Astrocyte (in vitro differentiated cells and primary cell): ENCODE measurements around the gene LRP4. TPM values are rescaled to one million over a fixed set of nuclear protein-coding genes. Genes with fewer than 3 reads are reported as not detected.

Experiments
- DNase-seq: peaks from one replicate; pipeline ENCODE4 v3.0.0-alpha.2; 2010; ENCODE audit warnings: low read depth
- FAIRE-seq: peaks from 2 replicates; lab custom pipeline; 2011; peaks lifted over from hg19 to GRCh38; lab: Jason Lieb, UNC
- H2AFZ ChIP-seq: 2 replicates; pipeline ENCODE4 v1.6.0; 2012; ENCODE audit warnings: low read depth, low read length, inconsistent platforms
- H3K27ac ChIP-seq: 2 replicates; pipeline ENCODE4 v1.5.1; 2011; ENCODE audit warnings: low read depth, low read length, inconsistent platforms
- H3K27me3 ChIP-seq: 2 replicates; pipeline ENCODE4 v1.6.0; 2011; ENCODE audit warnings: low read length, inconsistent platforms; ENCODE audit not compliant: insufficient read depth
- H3K36me3 ChIP-seq: 2 replicates; pipeline ENCODE4 v1.5.1; 2011; ENCODE audit warnings: low read length, inconsistent platforms; ENCODE audit not compliant: insufficient read depth
- H3K4me1 ChIP-seq: 2 replicates; pipeline ENCODE4 v1.5.1; 2011; ENCODE audit warnings: low read length, inconsistent platforms; ENCODE audit not compliant: insufficient read depth
- H3K4me2 ChIP-seq: 2 replicates; pipeline ENCODE4 v1.6.0; 2012; ENCODE audit warnings: low read length, inconsistent platforms
- H3K4me3 ChIP-seq: 2 replicates; pipeline ENCODE4 v1.5.1; 2011; ENCODE audit warnings: low read depth, mild to moderate bottlenecking, low read length, inconsistent platforms; ENCODE audit not compliant: insufficient read depth
- H3K79me2 ChIP-seq: 2 replicates; pipeline ENCODE4 v1.6.0; 2012; ENCODE audit warnings: mild to moderate bottlenecking, low read length, inconsistent platforms; ENCODE audit not compliant: insufficient read depth
- H3K9ac ChIP-seq: 2 replicates; pipeline ENCODE4 v1.6.0; 2012; ENCODE audit warnings: mild to moderate bottlenecking, low read length, inconsistent platforms
- H3K9me3 ChIP-seq: 2 replicates; pipeline ENCODE4 v1.5.1; 2012; ENCODE audit warnings: low read depth, mild to moderate bottlenecking, low read length, inconsistent platforms; ENCODE audit not compliant: insufficient read depth
- H4K20me1 ChIP-seq: 2 replicates; pipeline ENCODE4 v1.6.0; 2012; ENCODE audit warnings: low read length, inconsistent platforms; ENCODE audit not compliant: insufficient read depth
- H3K27ac Mint-ChIP-seq: one replicate; pipeline ENCODE4 v1.8.0; 2021; ENCODE audit warnings: mild to moderate bottlenecking, mixed read lengths; ENCODE audit not compliant: unreplicated experiment
- H3K27me3 Mint-ChIP-seq: one replicate; pipeline ENCODE4 v1.8.0; 2021; ENCODE audit warnings: low read depth, mixed read lengths; ENCODE audit not compliant: unreplicated experiment
- H3K36me3 Mint-ChIP-seq: one replicate; pipeline ENCODE4 v1.8.0; 2021; ENCODE audit warnings: low read depth, mixed read lengths; ENCODE audit not compliant: unreplicated experiment
- H3K4me1 Mint-ChIP-seq: one replicate; pipeline ENCODE4 v1.8.0; 2021; ENCODE audit warnings: low read depth, mixed read lengths; ENCODE audit not compliant: unreplicated experiment
- H3K4me3 Mint-ChIP-seq: one replicate; pipeline ENCODE4 v1.8.0; 2021; ENCODE audit warnings: mild to moderate bottlenecking, moderate library complexity, mixed read lengths; ENCODE audit not compliant: unreplicated experiment
- H3K9me3 Mint-ChIP-seq: one replicate; pipeline ENCODE4 v1.8.0; 2021; ENCODE audit warnings: mild to moderate bottlenecking, mixed read lengths; ENCODE audit not compliant: unreplicated experiment
- EZH2 ChIP-seq: IDR thresholded peaks from 2 replicates; pipeline ENCODE4 v1.6.1; 2012; ENCODE audit warnings: mild to moderate bottlenecking, low read length, inconsistent platforms; ENCODE audit not compliant: insufficient read depth
- total RNA-seq: library from RNA; stranded (reverse); gene quantifications from 2 replicates; pipeline ENCODE4 v1.2.1, GENCODE V29; 2021
- TF ChIP-seq, protein P1 (sequence below): IDR thresholded peaks from 2 replicates; pipeline ENCODE4 v1.5.1; 2011; ENCODE audit warnings: low read depth, mild to moderate bottlenecking, inconsistent platforms, low read length, moderate library complexity; ENCODE audit not compliant: insufficient read depth

LRP4 gene
- total RNA-seq, 1 donor from 2014 or later, result 19.0 TPM

DNA sequence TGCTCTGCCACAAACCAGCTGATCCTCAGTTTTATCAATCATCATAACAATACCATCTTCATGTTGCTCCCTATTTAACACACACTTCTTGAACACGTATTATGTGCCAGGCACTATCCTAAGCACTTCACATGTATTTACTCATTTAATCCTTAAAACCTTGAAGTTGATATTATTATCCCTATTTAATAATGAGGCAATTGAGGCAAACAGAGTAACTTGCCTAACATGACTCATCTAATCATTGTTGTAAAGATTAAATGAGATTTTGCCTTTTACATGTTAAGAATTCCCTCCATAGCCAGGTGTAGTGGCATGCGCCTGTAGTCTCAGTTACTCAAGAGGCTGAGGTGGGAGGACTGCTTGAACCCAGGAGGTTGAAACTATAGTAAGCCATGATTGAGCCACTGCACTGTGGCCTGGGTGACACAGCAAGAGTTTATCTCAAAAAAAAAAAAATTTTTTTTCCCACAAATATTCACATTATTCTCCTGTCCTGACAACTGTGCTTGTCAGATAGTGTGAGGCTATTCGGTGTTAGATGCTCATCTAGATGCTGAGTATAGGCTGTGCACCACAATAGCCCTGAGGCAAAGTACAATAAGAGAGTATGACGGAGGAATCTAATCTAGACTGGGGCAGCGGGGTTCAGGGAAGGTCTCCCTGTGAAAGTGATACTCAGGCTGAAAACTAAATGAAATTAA lies 85.7 kb downstream of the LRP4 start:
- H3K27me3 ChIP-seq, result no peaks in the 10 kb centered on the region
- H3K4me1 Mint-ChIP-seq, result peaks cover 15% of the 10 kb centered on the region
- H3K9me3 ChIP-seq, result no peaks in the 10 kb centered on the region
- TF ChIP-seq EZH2, result no peak
- TF ChIP-seq, protein P1, sequence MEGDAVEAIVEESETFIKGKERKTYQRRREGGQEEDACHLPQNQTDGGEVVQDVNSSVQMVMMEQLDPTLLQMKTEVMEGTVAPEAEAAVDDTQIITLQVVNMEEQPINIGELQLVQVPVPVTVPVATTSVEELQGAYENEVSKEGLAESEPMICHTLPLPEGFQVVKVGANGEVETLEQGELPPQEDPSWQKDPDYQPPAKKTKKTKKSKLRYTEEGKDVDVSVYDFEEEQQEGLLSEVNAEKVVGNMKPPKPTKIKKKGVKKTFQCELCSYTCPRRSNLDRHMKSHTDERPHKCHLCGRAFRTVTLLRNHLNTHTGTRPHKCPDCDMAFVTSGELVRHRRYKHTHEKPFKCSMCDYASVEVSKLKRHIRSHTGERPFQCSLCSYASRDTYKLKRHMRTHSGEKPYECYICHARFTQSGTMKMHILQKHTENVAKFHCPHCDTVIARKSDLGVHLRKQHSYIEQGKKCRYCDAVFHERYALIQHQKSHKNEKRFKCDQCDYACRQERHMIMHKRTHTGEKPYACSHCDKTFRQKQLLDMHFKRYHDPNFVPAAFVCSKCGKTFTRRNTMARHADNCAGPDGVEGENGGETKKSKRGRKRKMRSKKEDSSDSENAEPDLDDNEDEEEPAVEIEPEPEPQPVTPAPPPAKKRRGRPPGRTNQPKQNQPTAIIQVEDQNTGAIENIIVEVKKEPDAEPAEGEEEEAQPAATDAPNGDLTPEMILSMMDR, result no peak
- H3K27me3 Mint-ChIP-seq, result no peaks in the 10 kb centered on the region
- DNase-seq (no peak), FAIRE-seq (no peak)
- no peak overlapping the region for H2AFZ ChIP-seq
- no peak overlapping the region for H3K4me3 ChIP-seq
- H3K36me3 Mint-ChIP-seq, result no peaks in the 10 kb centered on the region
- no peak overlapping the region for H3K27ac Mint-ChIP-seq
- peaks cover 49% of the 10 kb centered on the region for H4K20me1 ChIP-seq
- no peaks in the 10 kb centered on the region for H3K36me3 ChIP-seq
- no peaks in the 10 kb centered on the region for H3K9me3 Mint-ChIP-seq
- no peaks in the 10 kb centered on the region for H3K4me1 ChIP-seq
- peaks cover 98% of the 10 kb centered on the region for H3K79me2 ChIP-seq
- no peak overlapping the region for H3K27ac ChIP-seq
- H3K4me3 Mint-ChIP-seq, result no peak overlapping the region
- no peak overlapping the region for H3K9ac ChIP-seq
- H3K4me2 ChIP-seq, result no peak overlapping the region

DNA sequence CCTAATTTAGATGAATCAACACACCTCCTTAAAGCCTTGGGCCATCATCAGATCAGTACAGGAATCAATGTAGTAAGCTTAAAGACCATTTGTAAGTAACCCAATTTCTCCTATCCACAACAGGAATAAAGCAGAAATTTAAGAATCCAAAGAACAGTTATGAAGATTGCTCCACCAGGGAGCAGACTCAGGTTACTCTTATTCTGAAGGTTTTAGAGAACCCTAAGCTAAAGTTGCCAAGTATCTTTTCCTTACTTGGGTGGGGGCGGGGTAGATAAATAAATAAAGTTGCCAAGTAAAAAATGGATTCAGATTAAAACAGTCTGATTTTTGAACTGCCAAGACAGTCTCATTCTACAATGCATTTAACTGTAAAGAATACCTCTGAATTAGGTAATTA lies 90.4 kb downstream of the LRP4 start:
- Histone ChIP-seq H3K4me2 (no peak overlapping the region), H3K9me3 (no peaks in the 10 kb centered on the region), H3K79me2 (peaks cover 99% of the 10 kb centered on the region), H3K36me3 (no peaks in the 10 kb centered on the region), H3K4me1 (peaks cover 16% of the 10 kb centered on the region), H2AFZ (no peak overlapping the region), H3K9ac (no peak overlapping the region), H3K27ac (no peak overlapping the region), H3K27me3 (no peaks in the 10 kb centered on the region), H3K4me3 (no peak overlapping the region), H4K20me1 (peaks cover 60% of the 10 kb centered on the region)
- Mint-ChIP-seq H3K4me1 (peaks cover 21% of the 10 kb centered on the region), H3K27me3 (no peaks in the 10 kb centered on the region), H3K27ac (no peak overlapping the region), H3K36me3 (no peaks in the 10 kb centered on the region), H3K9me3 (no peaks in the 10 kb centered on the region), H3K4me3 (no peak overlapping the region)
- TF ChIP-seq, protein P1, result no peak
- no peak for TF ChIP-seq EZH2
- no peak for DNase-seq
- FAIRE-seq, result no peak

DNA sequence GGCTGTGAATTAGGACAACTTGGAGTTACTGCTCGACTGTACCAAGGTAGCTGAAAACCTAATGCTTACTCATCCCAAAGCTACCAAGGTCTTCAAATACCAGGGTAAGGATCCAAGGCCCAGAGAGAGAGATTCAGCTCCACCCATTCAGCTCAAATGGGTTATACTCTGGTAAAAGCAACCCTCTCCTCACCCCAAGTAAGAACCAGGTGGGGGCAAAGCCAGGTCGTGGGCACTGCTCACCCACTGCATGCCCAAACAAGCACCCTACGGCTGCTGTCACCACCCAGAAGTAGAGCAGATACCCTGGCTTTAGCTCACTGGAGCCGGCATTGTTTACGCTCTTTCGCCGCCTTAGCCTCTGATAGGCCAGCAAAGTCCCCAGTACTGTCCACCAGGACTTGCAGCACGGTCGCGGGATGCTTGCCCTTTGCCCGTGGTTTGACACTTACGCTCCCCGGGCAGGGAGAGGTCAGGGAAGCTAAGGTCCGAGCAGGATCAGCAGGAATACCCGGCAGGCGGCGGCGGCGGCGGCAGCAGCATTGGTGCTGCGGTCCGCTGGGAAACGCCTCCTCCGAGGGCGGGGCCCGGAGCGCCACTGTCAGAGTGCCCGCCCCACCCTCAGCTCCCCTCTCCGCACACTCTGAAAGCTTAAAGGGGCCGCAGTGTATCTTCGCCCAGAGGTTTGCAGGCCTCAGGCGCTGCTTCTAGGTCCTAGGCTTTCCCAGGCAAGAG lies 91.9 kb downstream of the LRP4 start:
- Mint-ChIP-seq H3K4me3 (peak overlapping the region; percentile 87), H3K36me3 (no peaks in the 10 kb centered on the region), H3K9me3 (no peaks in the 10 kb centered on the region), H3K27ac (no peak overlapping the region), H3K4me1 (peaks cover 19% of the 10 kb centered on the region), H3K27me3 (no peaks in the 10 kb centered on the region)
- FAIRE-seq (no peak), DNase-seq (peak; percentile 50)
- Histone ChIP-seq H3K27ac (peak overlapping the region; percentile 36), H3K9ac (peak overlapping the region; percentile 79), H2AFZ (peak overlapping the region; percentile 59), H3K36me3 (no peaks in the 10 kb centered on the region), H3K79me2 (peaks cover 98% of the 10 kb centered on the region), H3K27me3 (no peaks in the 10 kb centered on the region), H3K4me2 (peak overlapping the region; percentile 95), H3K9me3 (no peaks in the 10 kb centered on the region), H3K4me1 (peaks cover 16% of the 10 kb centered on the region), H3K4me3 (peak overlapping the region; percentile 68), H4K20me1 (peaks cover 50% of the 10 kb centered on the region)
- TF ChIP-seq, protein P1, result no peak
- TF ChIP-seq EZH2, result no peak
